Measurements from ENCODE around the gene NXNL1. TPM values are rescaled to one million over a fixed set of nuclear protein-coding genes. Genes with fewer than 3 reads are reported as not detected.

NXNL1 gene
- total and polyA plus RNA-seq, 10 donors = not detected

GRCh38 chr19:17441241-17442021 is 19.3 kb downstream of the NXNL1 start:
- H3K36me3 ChIP-seq = peaks cover 0 to 1% (median 0%) of the 10 kb centered on the region in 6 donors
- TF ChIP-seq POLR2A (IDR thresholded peaks at IDR 0.05) (no peak), CTCF (IDR thresholded peaks at IDR 0.05 in 8 of 11, conservative IDR thresholded peaks at IDR 0.05 in 3 of 11) (peak in 7 of 11 experiments; percentile 18 to 49 (median 43)), POLR2AphosphoS5 (IDR thresholded peaks at IDR 0.05) (no peak)
- no peaks in the 10 kb centered on the region for H3K4me1 ChIP-seq
- no peak for DNase-seq
- H3K9me3 ChIP-seq = peaks cover 0 to 5% (median 2%) of the 10 kb centered on the region in 8 donors
- H3K27me3 ChIP-seq (replicated peaks in 1 of 7) = peaks cover 0 to 4% (median 0%) of the 10 kb centered on the region in 7 donors
- no peak overlapping the region for H3K27ac ChIP-seq
- intact Hi-C loops (cut with DNase I; ENCODE audit: low total_unique reads) = no loop called here
- WGBS, 5 donors = 64 to 69% (median 68%) methylated on average over 8 of the region's 8 CpGs
- H3K4me3 ChIP-seq = no peak overlapping the region

- H3K36me3 ChIP-seq = peaks cover 0 to 8% (median 0%) of the 10 kb centered on the region in 6 donors
- H3K9me3 ChIP-seq = peaks cover 0 to 9% (median 2%) of the 10 kb centered on the region in 8 donors
- intact Hi-C loops (cut with DNase I; ENCODE audit: low total_unique reads) = no loop called here
- 78 to 92% (median 85%) methylated on average over 7 of the region's 7 CpGs for WGBS, 5 donors
- TF ChIP-seq POLR2AphosphoS5 (IDR thresholded peaks at IDR 0.05) (no peak), CTCF (IDR thresholded peaks at IDR 0.05 in 8 of 11, conservative IDR thresholded peaks at IDR 0.05 in 3 of 11) (no peak), POLR2A (IDR thresholded peaks at IDR 0.05) (no peak)
- H3K4me3 ChIP-seq = no peak overlapping the region
- no peaks in the 10 kb centered on the region for H3K4me1 ChIP-seq
- no peak for DNase-seq
- no peak overlapping the region for H3K27ac ChIP-seq
- H3K27me3 ChIP-seq (replicated peaks in 1 of 7) = peaks cover 0 to 4% (median 0%) of the 10 kb centered on the region in 7 donors
Observed at GRCh38 chr19:17436874-17437267, 23.9 kb downstream of the NXNL1 start.

DNA sequence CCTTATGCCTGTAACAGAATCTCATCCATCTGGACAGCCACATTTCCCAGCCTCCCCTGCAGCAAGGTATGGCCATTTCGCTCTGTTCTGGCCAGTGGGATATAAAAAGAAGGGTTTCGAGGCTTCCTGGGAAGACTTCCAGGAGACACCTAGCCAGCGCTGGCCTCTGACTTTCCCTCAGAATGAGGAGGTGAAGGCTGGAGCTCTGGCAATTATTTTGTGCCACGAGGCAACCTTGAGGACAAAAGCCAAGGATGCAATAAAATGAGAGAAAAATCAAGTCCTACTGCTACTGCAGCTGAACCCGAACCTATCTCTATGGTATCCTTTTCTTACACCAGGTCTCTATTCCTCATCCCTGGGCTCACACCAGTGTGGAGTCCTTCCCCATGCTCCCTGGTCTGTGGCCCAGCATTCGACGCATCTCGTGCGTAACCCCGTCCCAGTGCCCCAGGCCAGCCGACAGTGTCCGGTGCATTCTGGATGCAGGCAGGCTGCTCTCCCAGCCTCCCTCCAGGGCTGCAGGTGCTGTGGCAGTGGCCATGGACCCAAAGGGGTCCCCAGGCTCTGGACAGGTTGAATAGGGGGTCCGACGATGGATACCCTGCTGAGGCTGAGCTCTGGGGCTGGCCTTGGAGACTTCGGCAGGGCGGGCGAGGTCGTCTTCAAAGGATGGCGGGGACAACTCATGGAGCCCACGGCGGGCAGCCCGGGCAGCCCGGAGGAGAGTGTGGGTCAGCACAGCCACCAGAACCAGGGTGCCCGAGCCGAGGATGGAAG is 24.4 kb downstream of the NXNL1 start:
- DNase-seq = no peak
- H3K27me3 ChIP-seq (replicated peaks in 1 of 7) = peaks cover 0 to 4% (median 0%) of the 10 kb centered on the region in 7 donors
- peak in 1 of 3 donors; percentile 13 for TF ChIP-seq POLR2AphosphoS5 (IDR thresholded peaks at IDR 0.05)
- TF ChIP-seq POLR2A (IDR thresholded peaks at IDR 0.05) = no peak
- TF ChIP-seq CTCF (IDR thresholded peaks at IDR 0.05 in 8 of 11, conservative IDR thresholded peaks at IDR 0.05 in 3 of 11) = no peak
- H3K27ac ChIP-seq = no peak overlapping the region
- H3K4me3 ChIP-seq = no peak overlapping the region
- peaks cover 0 to 6% (median under 1%) of the 10 kb centered on the region in 8 donors for H3K9me3 ChIP-seq
- H3K4me1 ChIP-seq = no peaks in the 10 kb centered on the region
- intact Hi-C loops (cut with DNase I; ENCODE audit: low total_unique reads) = no loop called here
- WGBS, 5 donors = 94 to 97% (median 95%) methylated on average over 24 to 25 of the region's 25 CpGs
- H3K36me3 ChIP-seq = peaks cover 0 to 8% (median 0%) of the 10 kb centered on the region in 6 donors

DNA sequence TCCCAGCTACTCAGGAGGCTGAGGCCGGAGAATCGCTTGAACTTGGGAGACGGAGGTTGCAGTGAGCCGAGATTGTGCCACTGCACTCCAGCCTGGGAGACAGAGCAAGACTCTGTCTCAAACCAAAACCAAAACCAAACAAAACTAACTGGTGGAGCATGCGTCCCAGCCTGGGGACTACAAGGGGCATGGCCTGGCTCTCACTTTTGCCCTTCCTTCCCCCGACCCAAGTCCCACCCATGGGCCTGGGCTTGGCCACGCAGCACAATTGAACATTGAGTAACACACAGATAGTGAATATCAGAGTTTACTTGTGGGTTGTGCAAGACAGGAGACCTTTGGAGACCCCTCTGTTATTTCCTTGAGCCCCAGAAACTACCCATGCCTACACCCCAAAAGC is 25.5 kb downstream of the NXNL1 start:
- no peak for TF ChIP-seq POLR2AphosphoS5 (IDR thresholded peaks at IDR 0.05)
- TF ChIP-seq POLR2A (IDR thresholded peaks at IDR 0.05) = no peak
- no peak for TF ChIP-seq CTCF (IDR thresholded peaks at IDR 0.05 in 8 of 11, conservative IDR thresholded peaks at IDR 0.05 in 3 of 11)
- no peak for DNase-seq
- Histone ChIP-seq H3K4me3 (no peak overlapping the region), H3K27ac (no peak overlapping the region), H3K27me3 (replicated peaks in 1 of 7) (peaks cover 0 to 4% (median 0%) of the 10 kb centered on the region in 7 donors), H3K9me3 (peaks cover 0 to 5% (median 0%) of the 10 kb centered on the region in 8 donors), H3K4me1 (no peaks in the 10 kb centered on the region), H3K36me3 (peaks cover 0 to 8% (median 0%) of the 10 kb centered on the region in 6 donors)
- intact Hi-C loops (cut with DNase I; ENCODE audit: low total_unique reads) = no loop called here
- 69 to 89% (median 81%) methylated on average over 7 of the region's 7 CpGs for WGBS, 5 donors

All from spleen (tissue), 11 donors.